ENCODE data around the gene HP1BP3. TPM values are rescaled to one million over a fixed set of nuclear protein-coding genes. Genes with fewer than 3 reads are reported as not detected.

The HP1BP3 gene
- total RNA-seq, 2 donors from 2014 or later: 90.8 to 201 TPM

DNA sequence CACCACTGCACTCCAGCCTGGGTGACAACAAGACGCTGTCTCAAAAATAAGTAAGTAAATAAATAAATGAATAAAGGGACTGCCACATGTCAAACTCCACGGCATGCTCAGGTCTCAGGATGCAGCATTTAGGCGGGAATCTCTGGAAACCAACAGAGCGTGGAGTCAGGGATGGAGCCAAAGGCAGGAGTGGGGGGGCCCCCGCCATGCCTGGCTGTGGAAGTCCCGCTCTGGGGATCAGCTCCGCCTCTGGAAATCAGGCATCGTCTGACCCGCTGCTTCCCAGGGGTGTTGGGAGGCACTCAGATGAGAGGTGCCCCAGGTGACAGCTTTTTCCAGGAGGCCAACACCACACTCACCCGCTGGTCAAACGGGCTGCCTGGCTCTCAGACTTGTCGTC, 89.5 kb downstream of the HP1BP3 start:
- H3K27me3 ChIP-seq: no peaks in the 10 kb centered on the region
- no peaks in the 10 kb centered on the region for H3K9me3 ChIP-seq
- ATAC-seq (no peak), DNase-seq (no peak)
- TF ChIP-seq CTCF (IDR thresholded peaks at IDR 0.05) (no peak), POLR2A (IDR thresholded peaks at IDR 0.05) (no peak)
- no peaks in the 10 kb centered on the region for H3K36me3 ChIP-seq (replicated peaks in 1 of 2; ENCODE audit: insufficient read depth in 1 of 2, low read depth in 2 of 2)
- peaks cover 6% of the 10 kb centered on the region for H3K4me1 ChIP-seq
- WGBS, 2 donors: 67 to 69% methylated on average over 12 of the region's 12 CpGs
- intact Hi-C loops (cut with DNase I): loop anchor here (5.0 kb wide), 1 partner anchor 500 kb away; no protein-coding TSS in a partner anchor
- H3K4me3 ChIP-seq: no peak overlapping the region
- H3K27ac ChIP-seq: no peak overlapping the region

- intact Hi-C loops (cut with DNase I): loop anchor here (5.0 kb wide), 1 partner anchor 501 kb away; no protein-coding TSS in a partner anchor
- peaks cover 6% of the 10 kb centered on the region for H3K4me1 ChIP-seq
- no peaks in the 10 kb centered on the region for H3K27me3 ChIP-seq
- TF ChIP-seq CTCF (IDR thresholded peaks at IDR 0.05): peak; percentile 77 to 91 (median 83)
- TF ChIP-seq POLR2A (IDR thresholded peaks at IDR 0.05): peak in 1 of 3 donors; percentile 10
- H3K9me3 ChIP-seq: no peaks in the 10 kb centered on the region
- peak overlapping the region; percentile 31 to 54 for H3K4me3 ChIP-seq
- WGBS, 2 donors: 2 to 5% methylated on average over 18 to 46 of the region's 46 CpGs
- H3K27ac ChIP-seq: peak overlapping the region; percentile 21 to 75 (median 68)
- DNase-seq: peak; percentile 77 to 86 (median 82)
- H3K36me3 ChIP-seq (replicated peaks in 1 of 2; ENCODE audit: insufficient read depth in 1 of 2, low read depth in 2 of 2): no peaks in the 10 kb centered on the region
- ATAC-seq: peak; percentile 93
These were observed 90.4 kb downstream of the HP1BP3 start for GRCh38 chr1:20696397-20697333.

GRCh38 chr1:20695515-20695914, 91.6 kb downstream of the HP1BP3 start:
- intact Hi-C loops (cut with DNase I): loop anchor here (5.0 kb wide), 1 partner anchor 502 kb away; no protein-coding TSS in a partner anchor

DNA sequence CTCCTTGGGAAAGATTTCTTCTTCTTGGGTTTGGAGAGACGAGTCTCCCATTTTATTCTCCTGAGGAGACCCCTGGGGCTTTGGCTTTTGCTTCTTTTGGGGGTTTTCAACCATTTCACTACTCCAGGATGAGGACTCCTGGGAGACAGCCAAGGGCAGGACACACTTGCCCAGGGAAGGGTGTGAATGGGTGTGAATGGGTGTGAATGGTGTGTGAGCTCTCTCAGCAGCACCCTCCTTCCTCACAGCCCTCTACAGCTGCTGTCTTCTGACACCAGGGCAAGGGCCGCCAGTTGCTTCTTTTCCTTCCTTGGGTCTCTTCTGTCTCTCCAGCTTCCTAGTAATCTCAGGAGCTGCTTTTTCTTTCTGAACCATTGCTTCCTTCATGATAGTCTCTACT, 93.5 kb downstream of the HP1BP3 start:
- no peaks in the 10 kb centered on the region for H3K9me3 ChIP-seq
- ATAC-seq (no peak), DNase-seq (no peak)
- intact Hi-C loops (cut with DNase I): no loop called here
- TF ChIP-seq POLR2A (IDR thresholded peaks at IDR 0.05): no peak
- TF ChIP-seq CTCF (IDR thresholded peaks at IDR 0.05): no peak
- H3K27me3 ChIP-seq: no peaks in the 10 kb centered on the region
- no peaks in the 10 kb centered on the region for H3K36me3 ChIP-seq (replicated peaks in 1 of 2; ENCODE audit: insufficient read depth in 1 of 2, low read depth in 2 of 2)
- H3K4me1 ChIP-seq: peaks cover 6% of the 10 kb centered on the region
- H3K4me3 ChIP-seq: no peak overlapping the region
- H3K27ac ChIP-seq: no peak overlapping the region
- WGBS, 2 donors: 63 to 77% methylated on average over 2 of the region's 2 CpGs

More at GRCh38 chr1:20695515-20695914, 91.6 kb downstream of the HP1BP3 start:
- TF ChIP-seq POLR2A (IDR thresholded peaks at IDR 0.05) (no peak), CTCF (IDR thresholded peaks at IDR 0.05) (no peak)
- 69 to 71% methylated on average over 10 of the region's 10 CpGs for WGBS, 2 donors
- no peak for DNase-seq
- Histone ChIP-seq H3K36me3 (replicated peaks in 1 of 2; ENCODE audit: insufficient read depth in 1 of 2, low read depth in 2 of 2) (no peaks in the 10 kb centered on the region), H3K9me3 (no peaks in the 10 kb centered on the region), H3K4me3 (no peak overlapping the region), H3K4me1 (peaks cover 6% of the 10 kb centered on the region), H3K27ac (no peak overlapping the region), H3K27me3 (no peaks in the 10 kb centered on the region)
- no peak for ATAC-seq

Other genes with a start within 250 kb of the HP1BP3 start
- gene FAM43B, start 234.7 kb downstream of the HP1BP3 start, total RNA-seq: 1 to 10 TPM in 1 of 2 donors, under 1 TPM in 1; 0.26 to 3.6 TPM
- gene CDA, start 198.2 kb downstream of the HP1BP3 start, total RNA-seq: not detected
- 10 to 100 TPM; 40.9 to 67.5 TPM for gene PINK1, start 153.8 kb downstream of the HP1BP3 start, total RNA-seq
- gene DDOST, start 125.9 kb downstream of the HP1BP3 start, total RNA-seq: 100 to 1,000 TPM in 1 of 2 donors, 10 to 100 TPM in 1; 76.8 to 114 TPM
- 1 to 10 TPM in 1 of 2 donors, not detected in 1; 1.8 TPM for gene KIF17, start 69.3 kb downstream of the HP1BP3 start, total RNA-seq
- gene SH2D5, start 54.6 kb downstream of the HP1BP3 start, total RNA-seq: not detected